Measurements from ENCODE around the gene ATP10D. TPM values are rescaled to one million over a fixed set of nuclear protein-coding genes. Genes with fewer than 3 reads are reported as not detected.

The ATP10D gene
- total and polyA plus RNA-seq, 2 donors (not counting 1 experiment from before 2014, with no cell fraction given) = 16.1 to 36.2 TPM

- peaks cover 3% of the 10 kb centered on the region in 2 donors for H3K4me1 ChIP-seq (ENCODE audit: control insufficient read depth in 2 of 2, insufficient read depth in 2 of 2, low read length in 2 of 2)
- no peak overlapping the region for H3K4me2 ChIP-seq (replicated peaks; ENCODE audit: low read depth, low read length, poor library complexity, severe bottlenecking)
- DNase-seq (no peak), ATAC-seq (ENCODE audit: low read depth) (no peak)
- ChIA-PET CTCF (interaction anchor here (3.4 kb wide), 1 partner anchor 15 kb away, joined by 13 read pairs; the partner anchor contains the start of gene ATP10D), POLR2A (no interaction called here)
- no peak for TF ChIP-seq CTCF (IDR thresholded peaks at IDR 0.05)
- TF ChIP-seq EZH2 (IDR thresholded peaks at IDR 0.05; ENCODE audit: borderline replicate concordance, insufficient read depth, low read depth, low read length, poor library complexity, severe bottlenecking) = no peak
- H3K9ac ChIP-seq (ENCODE audit: low read length) = no peak overlapping the region
- H3K79me2 ChIP-seq (ENCODE audit: control insufficient read depth, insufficient read depth, low read length) = no peaks in the 10 kb centered on the region
- H3K27ac ChIP-seq (ENCODE audit: low read length in 2 of 2) = no peak overlapping the region
- H3K4me3 ChIP-seq (ENCODE audit: control extremely low read depth in 1 of 5, extremely low read depth in 1 of 5, insufficient read depth in 1 of 5, low read depth in 2 of 5, low read length in 4 of 5) = no peak overlapping the region
- Mint-ChIP-seq H3K9me3 (ENCODE audit: insufficient read depth) (no peaks in the 10 kb centered on the region), H3K27me3 (no peaks in the 10 kb centered on the region), H3K27ac (no peak overlapping the region), H3K4me1 (peaks cover 10% of the 10 kb centered on the region), H3K4me3 (no peak overlapping the region)
- WGBS (ENCODE audit: insufficient coverage) = no CpG with 5 or more reads among the region's 3 CpGs
- no peaks in the 10 kb centered on the region for H3K27me3 ChIP-seq (replicated peaks in 1 of 4; ENCODE audit: control extremely low read depth in 1 of 4, control insufficient read depth in 3 of 4, insufficient read depth in 4 of 4, low read length in 3 of 4)
- intact Hi-C loops (cut with micrococcal nuclease) = no loop called here
- no peaks in the 10 kb centered on the region for H3K36me3 ChIP-seq (replicated peaks in 1 of 2; ENCODE audit: control extremely low read depth in 1 of 2, control insufficient read depth in 1 of 2, extremely low read depth in 1 of 2, insufficient read depth in 2 of 2, low read length in 1 of 2)
- H4K20me1 ChIP-seq (ENCODE audit: control insufficient read depth, insufficient read depth, low read length, poor library complexity, severe bottlenecking) = no peaks in the 10 kb centered on the region
- no peak overlapping the region for H2AFZ ChIP-seq (ENCODE audit: insufficient read depth, low read depth, low read length, poor library complexity, severe bottlenecking)
- peaks cover 0 to 3% (median 0%) of the 10 kb centered on the region in 3 donors for H3K9me3 ChIP-seq (ENCODE audit: control extremely low read depth in 1 of 3, control insufficient read depth in 2 of 3, insufficient read depth in 1 of 3, low read length in 2 of 3)
Observed at GRCh38 chr4:47469951-47470350, 15.1 kb upstream of the ATP10D start.

GRCh38 chr4:47471064-47471463 is 14.0 kb upstream of the ATP10D start:
- Mint-ChIP-seq H3K27ac (no peak overlapping the region), H3K27me3 (no peaks in the 10 kb centered on the region), H3K4me3 (no peak overlapping the region), H3K9me3 (ENCODE audit: insufficient read depth) (no peaks in the 10 kb centered on the region), H3K4me1 (peaks cover 1% of the 10 kb centered on the region)
- intact Hi-C loops (cut with micrococcal nuclease) = no loop called here
- no peaks in the 10 kb centered on the region for H3K27me3 ChIP-seq (replicated peaks in 1 of 4; ENCODE audit: control extremely low read depth in 1 of 4, control insufficient read depth in 3 of 4, insufficient read depth in 4 of 4, low read length in 3 of 4)
- no peak overlapping the region for H3K9ac ChIP-seq (ENCODE audit: low read length)
- CTCF ChIA-PET = interaction anchor here (3.4 kb wide), 1 partner anchor 13 kb away, joined by 13 read pairs; the partner anchor contains the start of gene ATP10D
- H4K20me1 ChIP-seq (ENCODE audit: control insufficient read depth, insufficient read depth, low read length, poor library complexity, severe bottlenecking) = no peaks in the 10 kb centered on the region
- ATAC-seq (ENCODE audit: low read depth) (no peak), DNase-seq (no peak)
- no CpG with 5 or more reads among the region's 4 CpGs for WGBS (ENCODE audit: insufficient coverage)
- TF ChIP-seq CTCF (IDR thresholded peaks at IDR 0.05) (no peak), EZH2 (IDR thresholded peaks at IDR 0.05; ENCODE audit: borderline replicate concordance, insufficient read depth, low read depth, low read length, poor library complexity, severe bottlenecking) (no peak)
- no peak overlapping the region for H3K27ac ChIP-seq (ENCODE audit: low read length in 2 of 2)
- H3K9me3 ChIP-seq (ENCODE audit: control extremely low read depth in 1 of 3, control insufficient read depth in 2 of 3, insufficient read depth in 1 of 3, low read length in 2 of 3) = peaks cover 0 to 3% (median 0%) of the 10 kb centered on the region in 3 donors
- no peak overlapping the region for H3K4me2 ChIP-seq (replicated peaks; ENCODE audit: low read depth, low read length, poor library complexity, severe bottlenecking)
- no peak overlapping the region for H3K4me3 ChIP-seq (ENCODE audit: control extremely low read depth in 1 of 5, extremely low read depth in 1 of 5, insufficient read depth in 1 of 5, low read depth in 2 of 5, low read length in 4 of 5)
- no peaks in the 10 kb centered on the region for H3K4me1 ChIP-seq (ENCODE audit: control insufficient read depth in 2 of 2, insufficient read depth in 2 of 2, low read length in 2 of 2)
- no peak overlapping the region for H2AFZ ChIP-seq (ENCODE audit: insufficient read depth, low read depth, low read length, poor library complexity, severe bottlenecking)
- POLR2A ChIA-PET = interaction anchor here (0.9 kb wide), 1 partner anchor 14 kb away, joined by 4 read pairs; the partner anchor contains the start of gene ATP10D
- H3K36me3 ChIP-seq (replicated peaks in 1 of 2; ENCODE audit: control extremely low read depth in 1 of 2, control insufficient read depth in 1 of 2, extremely low read depth in 1 of 2, insufficient read depth in 2 of 2, low read length in 1 of 2) = no peaks in the 10 kb centered on the region
- H3K79me2 ChIP-seq (ENCODE audit: control insufficient read depth, insufficient read depth, low read length) = no peaks in the 10 kb centered on the region
